Upper lobe of left lung (tissue), 6 donors: ENCODE data around the gene CYTH2. TPM values are rescaled to one million over a fixed set of nuclear protein-coding genes. Genes with fewer than 3 reads are reported as not detected.

Source experiments
- ATAC-seq, 2 donors: fragments of 200-7000 bp; cut with Tn5 transposase; one replicate each; pipeline ENCODE4 v1.9.1; 2022; ENCODE audit warnings: mild to moderate bottlenecking in 2 of 2, moderate library complexity in 2 of 2; ENCODE audit not compliant: low FRiP score in 2 of 2
- DNase-seq, 2 donors: peaks; one replicate each; pipeline ENCODE4 v3.0.0-alpha.2; 2019 to 2020
- H3K27ac ChIP-seq, 4 donors: fragments of 200-600 bp; sonication (generic); one replicate each; pipeline ENCODE4 v1.5.1; 2016 to 2019
- H3K27me3 ChIP-seq, 4 donors: fragments of 200-600 bp; sonication (generic); one replicate each; pipeline ENCODE4 v1.5.1; 2017 to 2019
- H3K36me3 ChIP-seq, 4 donors: fragments of 200-600 bp; sonication (generic); one replicate each; pipeline ENCODE4 v1.5.1; 2016 to 2019
- H3K4me1 ChIP-seq, 4 donors: fragments of 200-600 bp; sonication (generic); one replicate each; pipeline ENCODE4 v1.5.1; 2018 to 2019
- H3K4me3 ChIP-seq, 4 donors: fragments of 200-600 bp; sonication (generic); one replicate each; pipeline ENCODE4 v1.5.1; 2017 to 2019; ENCODE audit warnings: mild to moderate bottlenecking in 2 of 4, moderate library complexity in 1 of 4
- H3K9me3 ChIP-seq, 4 donors: fragments of 200-600 bp; sonication (generic); one replicate each; pipeline ENCODE4 v1.5.1; 2018 to 2019
- EP300 ChIP-seq, 4 donors: sonication (generic); formaldehyde crosslinking; IDR thresholded peaks; one replicate each; pipeline ENCODE4 v1.5.1; 2017; ENCODE audit warnings: antibody characterized with exemption in 4 of 4, control low read depth in 2 of 4
- POLR2A ChIP-seq, 4 donors: fragments of 450-650 bp; IDR thresholded peaks; one replicate each; pipeline ENCODE4 v1.5.1; 2016 to 2017; ENCODE audit warnings: antibody characterized with exemption in 4 of 4, mild to moderate bottlenecking in 2 of 4
- POLR2AphosphoS5 ChIP-seq, 2 donors: sonication (generic); formaldehyde crosslinking; IDR thresholded peaks; one replicate each; pipeline ENCODE4 v1.5.1; 2017; ENCODE audit warnings: antibody characterized with exemption in 2 of 2
- WGBS, 2 donors: methylation state at CpG; one replicate each; pipeline ENCODE4 v1.1.5; 2017 to 2018; 5-methylcytosine and 5-hydroxymethylcytosine counted together
- total RNA-seq, 6 donors: library from RNA; depleted of rRNA in 4 of 6; stranded (reverse); fragments of >200 nt in 4 of 6; gene quantifications; one replicate each; pipeline versions ENCODE4 v1.1.0 to v1.2.1, GENCODE V29; 2016 to 2021
- TF ChIP-seq, protein P1 (sequence below), 6 experiments: fragments of 450-650 bp in 4 of 6; fragments of 200-600 bp in 2 of 6; sonication (generic) in 2 of 6; IDR thresholded peaks; one replicate each; pipeline ENCODE4 v1.5.1; 2016 to 2019; ENCODE audit warnings: antibody characterized with exemption in 6 of 6
- donor health status: DM: no; HTN: no; CAD: no; lungs with moderate emphysema.
- donor health status: DM: no; HTN: yes; CAD: no; lungs with severe emphysema.

The CYTH2 gene
- total RNA-seq, 6 donors from 2014 or later = 53.4 to 195 (median 77.0) TPM

DNA sequence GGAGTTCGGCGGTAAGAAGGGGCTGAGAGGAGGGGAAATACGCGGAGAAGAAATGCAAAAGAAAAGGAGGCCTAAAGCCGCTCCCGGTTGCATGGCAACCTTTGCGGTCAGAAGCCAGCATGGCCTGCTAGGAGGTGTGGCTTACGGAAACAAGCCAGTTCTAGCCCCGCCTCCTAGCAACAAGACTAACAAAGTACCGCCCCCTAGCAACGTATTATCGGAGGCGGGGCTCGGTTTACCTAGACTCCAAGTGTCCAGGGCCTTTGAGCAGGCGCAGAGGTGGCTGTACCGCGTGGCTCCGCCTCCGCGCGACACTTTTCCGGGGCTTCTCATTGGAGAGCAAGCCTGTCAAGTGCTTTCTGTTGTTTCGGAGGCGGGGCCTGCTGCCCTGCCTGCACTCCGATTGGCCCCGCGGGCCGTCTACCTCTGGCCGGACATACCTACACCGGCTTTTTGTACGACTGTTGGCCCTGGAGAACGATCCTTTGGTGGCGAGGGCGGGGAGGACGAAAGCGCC is 339 bp upstream of the CYTH2 start:
- peaks cover 14 to 25% (median 17%) of the 10 kb centered on the region in 4 donors for H3K4me1 ChIP-seq
- H3K36me3 ChIP-seq = peaks cover 22 to 37% (median 36%) of the 10 kb centered on the region in 4 donors
- peak overlapping the region in 3 of 4 donors; percentile 87 to 96 (median 92) for H3K4me3 ChIP-seq
- 0% methylated on average over 10 to 25 of the region's 36 CpGs for WGBS, 2 donors
- H3K9me3 ChIP-seq = no peaks in the 10 kb centered on the region
- H3K27me3 ChIP-seq = no peaks in the 10 kb centered on the region
- DNase-seq = peak; percentile 99 to 100
- ATAC-seq = peak; percentile 96 to 99
- TF ChIP-seq POLR2AphosphoS5 (IDR thresholded peaks at IDR 0.05) (peak in 1 of 2 donors; percentile 9), EP300 (IDR thresholded peaks at IDR 0.05) (no peak)
- peak overlapping the region; percentile 94 to 98 (median 96) for H3K27ac ChIP-seq

DNA sequence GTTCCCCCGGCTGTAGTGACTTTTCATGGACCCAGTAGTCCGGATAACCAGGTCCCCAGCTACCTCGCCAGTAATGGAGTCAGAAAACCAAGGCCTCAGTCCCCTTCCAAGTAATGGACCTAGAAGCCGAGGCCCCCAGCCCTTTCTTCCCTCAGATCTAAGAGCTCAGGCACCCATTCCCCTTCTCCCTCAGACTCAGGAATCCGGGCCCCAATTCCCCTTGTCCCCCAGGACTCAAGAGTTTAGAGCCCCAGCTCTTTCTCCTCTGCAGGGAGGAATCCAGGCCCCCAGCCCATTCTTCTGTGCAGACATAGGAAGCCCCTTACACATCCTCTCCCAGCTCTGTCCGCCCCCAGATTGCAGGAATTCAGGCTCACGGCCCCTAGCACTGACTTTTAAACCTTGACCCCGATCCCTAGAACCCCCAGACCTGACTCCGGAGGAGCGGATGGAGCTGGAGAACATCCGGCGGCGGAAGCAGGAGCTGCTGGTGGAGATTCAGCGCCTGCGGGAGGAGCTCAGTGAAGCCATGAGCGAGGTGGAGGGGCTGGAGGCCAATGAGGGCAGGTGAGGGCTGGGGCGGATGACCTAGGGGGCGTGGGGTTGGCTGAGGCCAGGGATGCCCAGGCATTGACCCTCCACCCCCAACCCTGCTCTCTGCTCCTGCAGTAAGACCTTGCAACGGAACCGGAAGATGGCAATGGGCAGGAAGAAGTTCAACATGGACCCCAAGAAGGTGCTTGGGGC is 938 bp downstream of the CYTH2 start:
- peak in 1 of 2 donors; percentile 49 for DNase-seq
- Histone ChIP-seq H3K27me3 (no peaks in the 10 kb centered on the region), H3K36me3 (peaks cover 34 to 50% (median 48%) of the 10 kb centered on the region in 4 donors), H3K4me1 (peaks cover 14 to 25% (median 17%) of the 10 kb centered on the region in 4 donors), H3K4me3 (peak overlapping the region; percentile 54 to 96 (median 90)), H3K9me3 (no peaks in the 10 kb centered on the region), H3K27ac (peak overlapping the region; percentile 94 to 98 (median 96))
- 47 to 53% methylated on average over 14 to 20 of the region's 20 CpGs for WGBS, 2 donors
- TF ChIP-seq, protein P1, sequence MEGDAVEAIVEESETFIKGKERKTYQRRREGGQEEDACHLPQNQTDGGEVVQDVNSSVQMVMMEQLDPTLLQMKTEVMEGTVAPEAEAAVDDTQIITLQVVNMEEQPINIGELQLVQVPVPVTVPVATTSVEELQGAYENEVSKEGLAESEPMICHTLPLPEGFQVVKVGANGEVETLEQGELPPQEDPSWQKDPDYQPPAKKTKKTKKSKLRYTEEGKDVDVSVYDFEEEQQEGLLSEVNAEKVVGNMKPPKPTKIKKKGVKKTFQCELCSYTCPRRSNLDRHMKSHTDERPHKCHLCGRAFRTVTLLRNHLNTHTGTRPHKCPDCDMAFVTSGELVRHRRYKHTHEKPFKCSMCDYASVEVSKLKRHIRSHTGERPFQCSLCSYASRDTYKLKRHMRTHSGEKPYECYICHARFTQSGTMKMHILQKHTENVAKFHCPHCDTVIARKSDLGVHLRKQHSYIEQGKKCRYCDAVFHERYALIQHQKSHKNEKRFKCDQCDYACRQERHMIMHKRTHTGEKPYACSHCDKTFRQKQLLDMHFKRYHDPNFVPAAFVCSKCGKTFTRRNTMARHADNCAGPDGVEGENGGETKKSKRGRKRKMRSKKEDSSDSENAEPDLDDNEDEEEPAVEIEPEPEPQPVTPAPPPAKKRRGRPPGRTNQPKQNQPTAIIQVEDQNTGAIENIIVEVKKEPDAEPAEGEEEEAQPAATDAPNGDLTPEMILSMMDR (IDR thresholded peaks at IDR 0.05) = no peak
- TF ChIP-seq POLR2A (IDR thresholded peaks at IDR 0.05) (no peak), POLR2AphosphoS5 (IDR thresholded peaks at IDR 0.05) (no peak), EP300 (IDR thresholded peaks at IDR 0.05) (no peak)
- no peak for ATAC-seq

DNA sequence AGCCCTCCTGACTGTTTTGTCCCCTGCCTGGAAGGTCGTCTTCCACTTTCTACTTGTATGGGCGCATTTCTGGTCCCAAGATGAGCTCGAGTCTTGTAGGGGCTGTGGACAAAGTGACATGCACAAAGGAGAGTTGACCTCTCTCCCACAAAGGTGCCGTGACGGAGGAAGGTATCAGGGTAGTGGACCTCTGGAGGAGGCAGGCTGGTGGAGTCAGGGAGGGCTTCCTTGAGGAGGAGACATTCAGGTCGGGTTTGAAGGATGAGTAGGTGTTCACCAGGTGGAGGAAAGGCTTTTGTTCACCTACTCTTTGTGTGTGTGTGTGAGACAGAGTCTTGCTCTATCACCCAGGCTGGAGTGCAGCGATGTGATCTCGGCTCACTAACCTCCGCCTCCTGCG is 1.7 kb downstream of the CYTH2 start:
- ATAC-seq (no peak), DNase-seq (no peak)
- Histone ChIP-seq H3K4me3 (peak overlapping the region in 1 of 4 donors; percentile 96), H3K36me3 (peaks cover 41 to 58% (median 55%) of the 10 kb centered on the region in 4 donors), H3K9me3 (no peaks in the 10 kb centered on the region), H3K4me1 (peaks cover 14 to 25% (median 17%) of the 10 kb centered on the region in 4 donors), H3K27me3 (no peaks in the 10 kb centered on the region), H3K27ac (peak overlapping the region in 1 of 4 donors; percentile 98)
- TF ChIP-seq POLR2A (IDR thresholded peaks at IDR 0.05) (no peak), EP300 (IDR thresholded peaks at IDR 0.05) (no peak), POLR2AphosphoS5 (IDR thresholded peaks at IDR 0.05) (no peak)
- TF ChIP-seq, protein P1 (IDR thresholded peaks at IDR 0.05) = no peak
- 89% methylated on average over 10 of the region's 10 CpGs for WGBS, 2 donors

DNA sequence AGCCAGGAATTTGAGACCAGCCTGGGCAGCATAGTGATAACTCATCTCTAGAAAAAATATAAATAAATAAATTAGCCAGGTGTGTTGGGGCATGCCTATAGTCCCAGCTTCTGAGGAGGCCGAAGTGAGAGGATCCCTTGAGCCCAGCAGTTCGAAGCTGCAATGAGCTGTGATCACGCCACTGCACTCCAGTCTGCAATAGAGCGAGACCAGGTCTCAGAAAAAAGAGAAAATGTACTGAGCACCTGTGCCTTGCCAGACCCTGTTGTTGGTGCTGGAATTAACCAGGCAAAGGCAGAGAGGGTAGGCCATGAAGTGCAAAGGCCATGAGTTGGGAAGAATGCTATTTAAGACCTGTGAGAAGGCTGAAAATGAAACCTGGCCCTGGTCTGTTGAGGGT is 2.7 kb downstream of the CYTH2 start:
- H3K36me3 ChIP-seq = peaks cover 45 to 68% (median 65%) of the 10 kb centered on the region in 4 donors

More for the DNA sequence above, 2.7 kb downstream of the CYTH2 start:
- Histone ChIP-seq H3K4me1 (peaks cover 14 to 25% (median 17%) of the 10 kb centered on the region in 4 donors), H3K27ac (no peak overlapping the region), H3K4me3 (no peak overlapping the region), H3K27me3 (no peaks in the 10 kb centered on the region), H3K9me3 (no peaks in the 10 kb centered on the region)
- WGBS, 2 donors = 97 to 98% methylated on average over 4 of the region's 4 CpGs
- ATAC-seq (no peak), DNase-seq (no peak)
- TF ChIP-seq POLR2A (IDR thresholded peaks at IDR 0.05) (no peak), POLR2AphosphoS5 (IDR thresholded peaks at IDR 0.05) (no peak), EP300 (IDR thresholded peaks at IDR 0.05) (no peak)
- TF ChIP-seq, protein P1 (IDR thresholded peaks at IDR 0.05) = no peak
